CD4-positive, alpha-beta T cell treated with Interleukin-1 beta for 1 hour (primary cell): Measurements from ENCODE around the gene RRP7A.
"Not testable (repeated sequence)": the region's sequence is repeated elsewhere in the genome, so short reads cannot be mapped to it uniquely, and the experiment has no call there.

Experiments
- DNase-seq, 2 donors: peaks; one replicate each; pipeline ENCODE4 v3.0.0-alpha.2; 2020 to 2022

Gene RRP7A

DNA sequence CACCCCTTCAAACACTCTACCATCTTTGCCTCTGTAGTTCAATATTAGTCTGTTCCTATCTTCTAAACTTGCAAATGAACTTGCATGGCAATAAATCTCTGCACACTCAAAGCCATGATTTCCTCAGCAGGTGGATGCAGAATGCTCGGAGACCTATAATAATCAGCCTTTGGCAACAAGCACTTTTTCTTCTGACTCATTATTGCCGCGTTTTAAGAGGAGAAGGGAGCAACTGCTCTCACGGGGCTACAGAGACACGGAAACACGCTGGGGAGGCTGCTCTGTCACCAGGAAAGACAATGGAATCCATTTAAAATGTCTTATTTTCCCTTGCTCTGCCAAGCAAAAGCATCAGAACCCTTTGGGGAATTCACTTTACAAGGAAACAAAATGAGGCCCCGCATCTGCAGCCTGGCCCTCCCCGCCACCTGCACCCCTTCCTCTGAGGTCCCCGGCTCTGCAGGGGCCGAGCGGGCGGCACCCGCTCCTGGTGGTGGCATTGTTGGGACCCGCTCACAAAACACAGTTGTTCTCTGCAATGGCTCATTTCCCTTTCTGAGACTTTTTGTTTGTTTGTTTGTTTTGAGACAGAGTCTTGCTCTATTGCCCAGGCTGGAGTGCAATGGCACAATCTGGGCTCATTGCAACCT is 15.6 kb upstream of the RRP7A start:
- DNase-seq, result not testable (repeated sequence)

GRCh38 chr22:42533638-42533977 is 14.0 kb upstream of the RRP7A start:
- DNase-seq, result no peak

DNA sequence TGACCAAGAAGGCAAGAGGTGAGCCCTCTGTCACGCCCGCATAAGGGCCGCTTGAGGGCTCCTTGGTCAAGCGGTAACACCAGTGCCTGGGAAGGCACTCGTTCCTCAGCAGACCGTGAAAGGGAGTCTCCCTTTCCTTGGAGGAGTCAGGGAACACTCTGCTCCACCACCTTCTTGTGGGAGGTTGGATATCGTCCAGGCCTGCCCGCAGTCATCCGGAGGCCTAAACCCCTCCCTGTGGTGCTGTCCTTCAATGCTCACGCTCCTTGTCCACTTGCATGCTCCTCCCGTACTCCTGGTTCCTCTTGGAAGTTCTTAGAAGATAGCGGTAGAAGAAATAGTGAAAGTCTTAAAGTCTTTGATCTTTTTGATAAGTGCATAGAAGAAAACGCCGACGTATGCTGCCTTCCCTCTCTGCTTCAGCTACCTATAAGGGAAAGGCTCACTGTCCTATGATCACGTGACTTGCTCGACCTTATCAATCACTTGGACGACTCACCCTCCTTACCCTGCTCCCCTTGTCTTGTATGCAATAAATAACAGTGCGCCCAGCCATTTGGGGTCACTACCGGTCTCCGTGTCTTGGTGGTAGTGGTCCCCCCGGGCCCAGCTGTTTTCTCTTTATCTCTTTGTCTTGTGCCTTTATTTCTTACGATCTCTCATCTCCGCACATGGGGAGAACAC is 11.9 kb upstream of the RRP7A start:
- not testable (repeated sequence) for DNase-seq

- not testable (repeated sequence) for DNase-seq
These were observed 9.8 kb upstream of the RRP7A start for GRCh38 chr22:42529435-42529834.

DNA sequence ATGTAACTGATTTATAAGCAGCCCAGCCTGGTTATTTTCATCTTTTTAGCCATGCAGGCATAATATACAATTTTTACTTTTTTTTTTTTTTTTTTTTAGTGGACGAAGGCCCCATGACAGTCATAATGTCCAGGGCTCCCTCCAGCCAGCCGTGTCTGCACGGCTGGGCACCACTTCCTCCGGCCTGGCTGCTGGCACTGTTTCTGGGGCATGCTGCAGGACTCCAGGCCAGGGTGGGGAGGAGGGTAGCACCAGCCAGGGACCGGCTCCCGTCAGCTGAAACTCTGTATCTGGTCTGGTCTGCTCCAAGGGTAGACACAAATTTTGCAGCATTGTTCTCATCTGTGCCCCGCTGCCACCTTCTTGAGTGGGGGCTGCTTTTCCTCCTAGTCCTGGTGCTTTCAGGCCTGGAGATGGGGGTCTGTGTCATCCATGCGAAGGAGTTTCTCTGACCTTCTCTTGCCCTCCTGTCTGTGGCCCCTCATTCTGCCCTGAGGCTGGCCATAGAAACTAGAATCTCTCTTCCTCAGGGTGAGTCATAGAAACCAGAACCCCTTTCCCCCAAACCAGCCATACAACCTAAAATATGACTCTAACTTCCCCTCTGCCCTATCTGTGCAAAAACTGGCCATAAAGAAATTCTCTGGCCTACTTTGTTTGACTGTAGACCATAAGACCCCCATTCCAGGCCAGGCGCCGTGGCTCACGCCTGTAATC is 9.2 kb upstream of the RRP7A start:
- no peak for DNase-seq

GRCh38 chr22:42522546-42522945 is 3.0 kb upstream of the RRP7A start:
- DNase-seq, result no peak

- DNase-seq, result no peak
These were observed 1.6 kb upstream of the RRP7A start for GRCh38 chr22:42521228-42521546.

DNA sequence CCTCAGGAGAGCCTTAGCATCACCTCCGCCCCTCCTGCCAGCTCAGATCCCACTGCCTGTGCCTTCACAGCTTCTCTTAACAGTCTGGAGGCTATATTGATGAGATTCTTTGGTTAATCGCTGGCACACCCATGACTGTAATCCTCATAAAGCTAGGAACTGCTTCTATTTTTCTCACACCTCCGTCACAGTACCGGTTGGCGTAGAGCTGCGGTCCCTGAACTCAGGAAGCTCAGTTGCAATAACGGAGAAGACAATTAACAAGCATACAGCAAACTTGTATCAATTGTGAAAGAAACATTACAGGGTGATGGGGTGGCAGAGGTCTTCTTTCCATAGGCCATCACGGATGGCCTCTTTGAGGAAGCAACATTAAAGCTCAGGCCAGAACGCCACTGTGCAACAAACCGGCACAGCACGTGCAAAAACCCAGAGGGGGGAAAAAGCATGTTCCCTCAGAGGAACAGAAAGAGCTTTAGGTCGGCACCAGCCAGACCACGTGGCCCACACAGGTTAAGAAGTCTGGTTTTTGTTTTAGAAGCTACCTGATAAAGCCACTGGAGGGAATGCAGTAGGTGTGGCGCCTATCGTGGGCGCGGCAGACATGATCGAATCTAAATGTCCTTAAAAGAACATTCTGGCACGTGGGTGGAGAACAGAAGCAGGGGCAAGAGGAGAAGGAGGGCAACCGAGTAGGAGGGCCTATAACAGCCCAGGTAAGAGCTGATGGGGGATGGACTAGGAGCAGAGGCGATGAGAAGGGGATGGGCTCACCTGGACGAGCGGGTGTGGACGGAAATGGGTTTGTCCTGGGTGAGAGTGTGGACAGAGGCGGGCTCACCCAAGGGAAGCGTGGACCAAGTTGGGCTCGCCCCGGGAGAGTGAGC is 715 bp downstream of the RRP7A start:
- peak in 1 of 2 donors; percentile 11 for DNase-seq

DNA sequence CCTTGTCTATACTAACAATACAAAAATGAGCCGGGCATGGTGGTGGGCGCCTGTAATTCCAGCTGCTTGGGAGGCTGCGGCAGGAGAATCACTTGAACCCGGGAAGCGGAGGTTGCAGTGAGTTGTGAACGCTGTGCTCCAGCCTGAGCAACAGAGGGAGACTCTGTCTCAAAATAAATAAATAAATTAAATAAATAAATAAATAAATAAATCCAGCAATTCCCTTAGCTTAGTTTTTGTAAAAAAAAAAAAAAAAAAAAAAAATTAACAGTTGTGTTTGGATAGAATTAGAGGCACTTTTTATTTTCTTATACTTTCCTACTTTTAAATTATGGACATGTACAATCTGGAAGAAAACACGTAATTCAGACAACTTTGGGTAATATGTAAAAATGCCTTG is 2.5 kb downstream of the RRP7A start:
- not testable (repeated sequence) for DNase-seq

DNA sequence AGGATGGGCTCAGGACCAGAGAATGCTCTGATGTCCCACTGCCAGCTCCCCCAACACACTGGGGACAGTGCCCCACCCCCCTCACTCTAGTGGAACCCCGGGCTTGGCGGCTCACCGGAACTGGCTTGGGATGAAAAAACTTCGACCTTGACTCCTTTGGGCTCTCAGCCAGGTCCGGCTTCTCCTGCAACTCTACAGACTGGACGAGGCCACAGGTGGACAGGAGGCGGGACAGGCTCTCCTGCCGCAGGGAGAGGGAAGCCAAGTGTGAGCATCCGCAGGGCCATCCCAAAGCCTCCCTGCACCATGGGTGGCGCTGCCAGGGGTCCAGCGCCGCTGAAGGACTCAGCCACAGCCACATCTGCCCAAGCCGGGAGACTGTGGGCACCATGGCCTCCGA is 3.7 kb downstream of the RRP7A start:
- no peak for DNase-seq

DNA sequence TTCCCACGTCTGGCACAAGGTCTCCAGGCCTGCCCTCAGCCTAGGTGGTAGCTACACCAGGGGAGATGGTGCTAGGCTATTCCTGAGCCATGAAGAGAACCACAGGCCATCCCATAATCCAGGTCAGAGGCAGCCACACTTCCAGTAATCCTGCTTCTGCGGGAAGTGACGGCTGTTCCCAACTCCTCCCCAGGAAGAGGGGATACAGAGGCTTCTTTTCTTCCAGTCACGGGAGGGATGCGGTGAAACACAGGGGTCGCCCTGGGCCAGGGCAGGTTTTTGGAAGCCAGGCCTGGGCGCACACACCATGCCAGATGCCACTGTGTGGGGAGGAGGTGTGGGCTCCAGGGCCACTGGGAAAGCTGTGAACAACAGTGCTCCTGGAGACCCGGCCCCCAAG is 4.3 kb downstream of the RRP7A start:
- DNase-seq, result not testable (repeated sequence)

DNA sequence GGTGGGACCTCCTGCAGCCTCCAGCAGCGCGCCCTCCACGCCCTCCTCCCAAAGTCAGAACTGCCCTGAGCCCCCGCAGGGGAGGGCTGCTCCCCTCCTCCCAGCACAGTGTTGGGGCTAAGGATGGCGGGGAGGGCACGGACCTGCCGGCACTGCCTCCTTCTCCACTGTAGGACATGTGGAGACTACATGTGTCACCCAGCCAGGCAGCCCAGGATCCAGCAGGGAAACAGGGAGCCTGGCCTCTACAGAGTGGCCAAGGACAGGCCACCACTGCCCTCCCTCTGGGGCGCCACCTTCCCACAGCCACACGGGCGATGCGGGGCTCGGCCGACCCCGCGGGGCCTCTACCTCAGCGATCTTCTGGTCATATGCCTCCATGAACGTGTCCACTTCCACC is 5.3 kb downstream of the RRP7A start:
- not testable (repeated sequence) for DNase-seq

DNA sequence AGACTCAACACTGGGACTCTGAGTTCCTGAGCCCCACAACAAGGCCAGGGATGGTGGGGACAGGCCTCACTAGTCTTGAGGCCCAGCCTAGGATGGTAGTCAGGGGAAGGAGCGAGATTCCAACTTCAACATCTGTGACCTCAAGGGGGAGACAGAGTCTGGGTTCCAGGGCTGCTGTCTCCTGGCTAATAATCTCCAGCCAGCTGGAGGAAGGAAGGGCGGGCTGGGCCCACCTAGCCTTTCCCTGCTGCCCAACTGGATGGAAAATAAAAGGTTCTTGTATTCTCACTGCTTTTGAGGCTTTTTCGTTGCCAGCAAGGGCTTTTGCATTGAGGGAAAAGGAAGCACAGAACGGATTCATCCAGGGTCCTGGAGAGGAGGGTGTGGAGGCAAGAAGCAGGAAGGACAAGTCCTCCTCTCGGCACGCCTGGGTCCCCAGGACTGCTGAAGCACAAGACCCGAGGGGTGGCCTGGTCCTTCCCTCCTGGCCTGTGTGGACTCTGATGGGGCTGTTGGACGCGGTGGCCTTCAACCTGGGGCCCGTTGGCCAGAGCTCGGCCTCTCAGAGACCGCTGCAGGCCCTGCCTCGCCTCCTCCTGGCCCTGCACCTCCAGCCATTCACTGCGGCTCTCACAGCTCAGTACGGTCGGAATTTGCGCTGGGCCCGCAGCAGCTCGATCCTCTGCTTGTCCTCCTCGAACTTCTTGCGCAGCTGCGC is 7.2 kb downstream of the RRP7A start:
- DNase-seq, result not testable (repeated sequence)

DNA sequence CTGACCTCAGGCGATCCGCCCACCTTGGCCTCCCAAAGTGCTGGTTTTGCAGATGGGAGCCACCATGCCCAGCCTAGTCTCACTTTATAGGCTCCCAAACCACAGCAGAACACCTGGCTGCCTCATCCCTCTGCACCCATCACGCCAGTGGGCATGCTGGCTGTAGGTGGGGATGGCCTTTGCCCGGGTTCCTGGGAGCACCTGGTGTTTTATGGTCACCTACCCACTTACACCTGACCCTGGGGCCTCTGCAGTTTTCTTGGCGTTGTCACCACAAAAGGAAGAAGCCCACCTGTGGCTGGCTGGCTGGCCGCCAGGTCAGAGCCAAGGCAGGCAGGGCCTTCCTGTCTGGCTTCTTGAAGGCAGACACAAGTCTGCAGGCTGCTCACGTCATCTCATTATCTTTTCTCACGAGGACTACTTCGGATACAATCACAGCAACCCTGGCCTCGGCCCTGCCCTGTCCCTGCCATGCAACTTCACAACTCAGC is 8.2 kb downstream of the RRP7A start:
- DNase-seq, result no peak

DNA sequence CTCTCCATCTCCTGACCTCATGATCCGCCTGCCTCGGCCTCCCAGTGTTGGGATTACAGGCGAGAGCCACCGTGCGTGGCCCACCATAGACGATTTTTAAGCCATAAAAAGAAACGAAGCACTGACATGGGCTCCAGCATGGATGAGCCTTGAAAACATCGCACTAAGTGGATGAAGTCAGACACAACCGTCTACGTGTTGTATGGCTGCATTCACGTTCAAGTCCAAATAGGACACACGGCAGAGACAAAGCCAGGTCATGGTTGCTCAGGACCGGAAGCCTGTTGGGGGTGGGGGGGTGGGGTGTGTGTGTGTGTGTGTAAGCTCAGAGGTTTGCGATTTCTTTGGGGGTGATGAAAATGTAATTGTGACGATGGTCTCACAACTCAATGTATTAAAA is 10.0 kb downstream of the RRP7A start:
- DNase-seq, result no peak

DNA sequence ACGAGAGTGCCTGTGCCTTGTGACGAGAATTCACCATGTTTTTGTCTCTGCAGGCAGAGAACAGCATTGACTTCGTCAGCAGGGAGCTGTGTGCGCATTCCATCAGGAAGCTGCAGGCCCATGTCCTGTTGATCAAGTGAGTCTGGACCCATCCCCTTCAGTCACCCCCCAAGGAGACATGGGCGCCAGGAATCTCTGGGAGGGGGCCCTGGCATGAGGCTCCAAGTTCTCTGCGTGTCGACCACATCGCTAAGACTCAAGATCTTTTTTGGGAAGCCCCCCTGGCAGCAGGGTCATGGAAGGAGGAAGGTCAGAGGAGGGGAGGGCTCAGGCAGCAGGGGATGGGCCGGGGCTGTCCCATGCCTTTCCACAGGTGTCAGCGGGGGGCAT is 10.6 kb downstream of the RRP7A start:
- not testable (repeated sequence) for DNase-seq

DNA sequence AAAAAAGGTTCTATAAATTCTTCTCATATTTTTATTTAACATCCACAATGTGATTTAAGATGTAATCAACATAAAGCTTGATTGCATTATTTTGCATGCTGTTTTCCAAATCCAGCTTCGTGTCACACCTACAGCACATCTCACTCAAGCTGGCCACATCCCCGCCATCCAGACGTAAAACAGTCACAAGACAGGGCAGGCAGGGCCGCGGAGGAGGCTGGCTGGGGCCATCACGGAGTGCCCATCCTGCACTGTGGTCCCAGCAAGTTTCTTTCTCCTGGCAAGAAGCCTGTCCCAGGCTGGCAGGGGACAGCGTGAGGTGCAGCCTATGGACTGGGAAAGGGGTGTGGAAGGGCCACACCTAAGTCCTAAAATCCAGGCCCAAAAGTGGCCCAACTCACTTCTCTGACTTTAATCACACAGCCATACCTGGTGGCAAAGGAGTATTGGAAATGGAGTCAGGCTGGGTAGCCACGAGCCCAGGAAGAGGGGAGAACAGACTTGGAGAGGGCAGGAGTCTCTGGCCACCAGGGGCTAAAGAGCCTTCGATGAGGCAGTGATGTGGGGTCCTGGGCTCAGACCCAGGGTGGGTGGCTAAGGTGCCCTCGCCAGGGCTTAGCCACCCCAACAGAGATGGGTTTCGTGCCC is 11.1 kb downstream of the RRP7A start:
- DNase-seq, result not testable (repeated sequence)

GRCh38 chr22:42500836-42501179 is 18.8 kb downstream of the RRP7A start:
- DNase-seq, result no peak

- DNase-seq, result peak; percentile 88 to 91
These were observed 19.3 kb downstream of the RRP7A start for GRCh38 chr22:42500161-42500835.

DNA sequence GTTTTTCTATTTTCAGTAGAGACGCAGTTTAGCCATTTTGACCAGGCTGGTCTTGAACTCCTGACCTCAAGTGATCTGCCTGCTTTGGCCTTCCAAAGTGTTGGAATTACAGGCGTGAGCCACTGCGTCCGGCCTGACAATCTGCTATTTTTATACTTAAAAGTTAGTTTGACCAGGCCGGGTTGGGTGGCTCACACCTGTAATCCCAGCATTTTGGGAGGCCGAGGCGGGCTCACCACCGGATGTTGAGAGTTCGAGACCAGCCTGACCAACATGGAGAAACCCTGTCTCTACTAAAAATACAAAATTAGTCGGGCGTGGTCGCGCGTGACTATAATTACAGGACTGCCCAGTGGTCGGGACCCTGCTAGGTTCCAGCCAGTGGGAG is 19.8 kb downstream of the RRP7A start:
- not testable (repeated sequence) for DNase-seq

GRCh38 chr22:42495533-42496141 is 24.0 kb downstream of the RRP7A start:
- DNase-seq, result not testable (repeated sequence)
